HepG2 (cell line): ENCODE measurements around the gene CFL1. TPM values are rescaled to one million over a fixed set of nuclear protein-coding genes. Genes with fewer than 3 reads are reported as not detected.

Experiments
- ATF5 ChIP-seq: sonication (generic); formaldehyde crosslinking; IDR thresholded peaks from 2 replicates; pipeline ENCODE4 v1.4.0; 2020; ENCODE audit warnings: mild to moderate bottlenecking, low read depth, missing genetic modification reagents
- EZH2 ChIP-seq: conservative IDR thresholded peaks from 2 replicates; pipeline ENCODE4 v1.6.1; 2012; ENCODE audit warnings: mild to moderate bottlenecking, low read depth, low read length, moderate library complexity
- HDAC2 ChIP-seq: sonication (generic); formaldehyde crosslinking; IDR thresholded peaks from 2 replicates; pipeline ENCODE4 v1.4.0; 2020; ENCODE audit warnings: missing genetic modification reagents
- KAT7 ChIP-seq: IDR thresholded peaks from 2 replicates; pipeline ENCODE4 v1.6.1; 2018; ENCODE audit warnings: borderline replicate concordance, missing compliant biosample characterization
- KMT2A ChIP-seq: sonication (generic); formaldehyde crosslinking; IDR thresholded peaks from 2 replicates; pipeline ENCODE4 v1.4.0; 2020; ENCODE audit warnings: missing genetic modification reagents
- NFAT5 ChIP-seq: sonication (generic); formaldehyde crosslinking; IDR thresholded peaks from 2 replicates; pipeline ENCODE4 v1.4.0; 2020; ENCODE audit warnings: missing genetic modification reagents
- RARA ChIP-seq: IDR thresholded peaks from 2 replicates; pipeline ENCODE4 v1.6.1; 2016; ENCODE audit warnings: missing genetic modification reagents, missing compliant biosample characterization
- SOX6 ChIP-seq, 2 experiments: fragments of 450-650 bp in 1 of 2; sonication (generic) in 1 of 2; formaldehyde crosslinking in 1 of 2; IDR thresholded peaks; 2 replicates each; pipeline versions ENCODE4 v1.4.0 to v1.6.1; 2017 to 2020; ENCODE audit warnings: antibody characterized with exemption in 1 of 2, mild to moderate bottlenecking in 1 of 2, missing genetic modification reagents in 1 of 2
- SPEN ChIP-seq: sonication (generic); formaldehyde crosslinking; IDR thresholded peaks from 2 replicates; pipeline ENCODE4 v1.5.1; 2020; ENCODE audit warnings: low read depth, mild to moderate bottlenecking, missing genetic modification reagents
- ZBTB33 ChIP-seq: sonication (generic); formaldehyde crosslinking; IDR thresholded peaks from 2 replicates; pipeline ENCODE4 v1.4.0; 2020; ENCODE audit warnings: missing genetic modification reagents
- ZBTB37 ChIP-seq: sonication (generic); formaldehyde crosslinking; IDR thresholded peaks from 2 replicates; pipeline ENCODE4 v1.4.0; 2020; ENCODE audit warnings: mild to moderate bottlenecking, missing genetic modification reagents
- ZFX ChIP-seq: sonication (generic); formaldehyde crosslinking; IDR thresholded peaks from 2 replicates; pipeline ENCODE4 v1.4.0; 2020; ENCODE audit warnings: mild to moderate bottlenecking, low read depth, missing genetic modification reagents, moderate library complexity
- ZNF275 ChIP-seq: sonication (generic); formaldehyde crosslinking; IDR thresholded peaks from 2 replicates; pipeline ENCODE4 v1.8.0; 2022; ENCODE audit warnings: missing genetic modification reagents, mild to moderate bottlenecking, inconsistent platforms, borderline replicate concordance
- ZNF552 ChIP-seq: sonication (generic); formaldehyde crosslinking; IDR thresholded peaks from 2 replicates; pipeline ENCODE4 v1.9.0; 2022; ENCODE audit warnings: missing genetic modification reagents, mild to moderate bottlenecking, borderline replicate concordance
- ZNF589 ChIP-seq: sonication (generic); formaldehyde crosslinking; conservative IDR thresholded peaks from 2 replicates; pipeline ENCODE4 v1.8.0; 2022; ENCODE audit warnings: mild to moderate bottlenecking, moderate library complexity, missing genetic modification reagents
- polyA plus RNA-seq, 8 experiments: library from polyadenylated mRNA; depleted of rRNA in 3 of 8; stranded (reverse) in 7 of 8; unstranded in 1 of 8; fragments of >200 nt; fragmentation: Illumina TruSeq in 4 of 8; extraction: Trizol in 4 of 8; gene quantifications; 2 replicates each; pipeline versions ENCODE4 v1.2.1 to v1.2.3, GENCODE V29; 2011 to 2016; ENCODE audit warnings: low read depth in 4 of 8, missing spikeins in 1 of 8, mixed read lengths in 1 of 8; ENCODE audit not compliant: insufficient read depth in 1 of 8
- total RNA-seq, 5 experiments: library from RNA; depleted of rRNA; stranded (reverse); fragments of >200 nt; fragmentation: Illumina TruSeq; extraction: Trizol; gene quantifications; 2 replicates each; pipeline ENCODE4 v1.2.3, GENCODE V29; 2016; ENCODE audit warnings: low read depth in 1 of 5

CFL1 gene
- total and polyA plus RNA-seq, 2 of the 13 experiments (the other 11 are each of a cell fraction or from before 2014, with no cell fraction given) = 379 to 383 TPM

GRCh38 chr11:65890324-65891218 lies 32.6 kb upstream of the CFL1 start, which contains the start of gene CCDC85B (continued):
- TF ChIP-seq NFAT5 (CRISPR knock-in tag) (peak; percentile 93), SOX6 (IDR thresholded peaks at IDR 0.05) (no peak), SOX6 (CRISPR knock-in tag; IDR thresholded peaks at IDR 0.05) (no peak), ZFX (CRISPR knock-in tag) (peak; percentile 89), HDAC2 (CRISPR knock-in tag) (no peak), ZBTB37 (CRISPR knock-in tag) (no peak), KAT7 (CRISPR knock-in tag) (peak; percentile 64; the same call in 1 of the 2 replicates), EZH2 (no peak), ZNF552 (no peak; the same call in 1 of the 2 replicates), KMT2A (CRISPR knock-in tag) (0 out of 2 replicates have a peak, but pooled peaks have one; percentile 32), ZNF275 (CRISPR knock-in tag) (no peak), ATF5 (CRISPR knock-in tag) (0 out of 2 replicates have a peak, but pooled peaks have one; percentile 52), RARA (CRISPR knock-in tag) (0 out of 2 replicates have a peak, but pooled peaks have one; percentile 22), ZNF589 (CRISPR knock-in tag) (no peak), SPEN (peak; percentile 69), ZBTB33 (CRISPR knock-in tag) (no peak)
